Nucleus accumbens (tissue), 56 donors: Measurements from ENCODE around the gene SLC6A12.
"Not testable (repeated sequence)": the region's sequence is repeated elsewhere in the genome, so short reads cannot be mapped to it uniquely, and the experiment has no call there.

Experiments used
- DNase-seq, 56 donors: peaks; one replicate each; lab custom pipeline; 2025; lab: John Stamatoyannopoulos, UW

Gene SLC6A12

GRCh38 chr12:202081-202731 lies 11.8 kb downstream of the SLC6A12 start:
- DNase-seq: peak in 15 of 56 donors; percentile 10 to 54 (median 29)

- DNase-seq: no peak
Observed at GRCh38 chr12:201361-201760, 12.6 kb downstream of the SLC6A12 start.

- DNase-seq: no peak
Observed at GRCh38 chr12:198705-199104, 15.3 kb downstream of the SLC6A12 start.

- no peak for DNase-seq
Observed at GRCh38 chr12:197911-198695, 15.9 kb downstream of the SLC6A12 start.

- no peak for DNase-seq
Observed at GRCh38 chr12:197347-197746, 16.6 kb downstream of the SLC6A12 start.

- no peak for DNase-seq
Observed at GRCh38 chr12:196436-196835, 17.5 kb downstream of the SLC6A12 start.

GRCh38 chr12:195951-196350 lies 18.0 kb downstream of the SLC6A12 start:
- no peak for DNase-seq

GRCh38 chr12:195156-195555 lies 18.8 kb downstream of the SLC6A12 start:
- DNase-seq: peak in 2 of 56 donors; percentile 17 to 18

- DNase-seq: no peak
Observed at GRCh38 chr12:194276-194675, 19.7 kb downstream of the SLC6A12 start.

- peak in 27 of 56 donors; percentile 12 to 82 (median 31) for DNase-seq
Observed at GRCh38 chr12:193261-193660, 20.7 kb downstream of the SLC6A12 start.

- DNase-seq: no peak
Observed at GRCh38 chr12:191541-191940, 22.4 kb downstream of the SLC6A12 start.

- no peak for DNase-seq
Observed at GRCh38 chr12:190881-191280, 23.1 kb downstream of the SLC6A12 start.

- DNase-seq: no peak
Observed at GRCh38 chr12:189622-189962, 24.4 kb downstream of the SLC6A12 start.

GRCh38 chr12:188910-189621 lies 24.9 kb downstream of the SLC6A12 start:
- peak in 46 of 56 donors; percentile 17 to 77 (median 53) for DNase-seq

GRCh38 chr12:187986-188909 lies 25.7 kb downstream of the SLC6A12 start:
- not testable (repeated sequence) for DNase-seq

GRCh38 chr12:186006-186625 lies 27.8 kb downstream of the SLC6A12 start:
- DNase-seq: no peak

- no peak for DNase-seq
Observed at GRCh38 chr12:185576-185955, 28.4 kb downstream of the SLC6A12 start.

GRCh38 chr12:184811-185575 lies 29.0 kb downstream of the SLC6A12 start:
- DNase-seq: no peak

GRCh38 chr12:182381-182892 lies 31.5 kb downstream of the SLC6A12 start:
- DNase-seq: no peak
